HepG2 (cell line): Measurements from ENCODE around the gene CENPK. TPM values are rescaled to one million over a fixed set of nuclear protein-coding genes. Genes with fewer than 3 reads are reported as not detected.

Experiments used
- ATAC-seq: fragments of 200-7000 bp; cut with Tn5 transposase; 3 replicates; pipeline ENCODE4 v1.9.1; 2020; ENCODE audit warnings: mild to moderate bottlenecking, moderate library complexity
- BruUV-seq: library from RNA; stranded (reverse); fragments of 400-500 nt; replicated peaks from 2 replicates; lab custom pipeline; 2021; lab: Mats Ljungman, UMichigan
- CTCF ChIA-PET: fragments of 300-600 bp; formaldehyde crosslinking; extraction: SDS; loops from one replicate; lab custom pipeline; 2021; ENCODE audit warnings: low total read pairs, inconsistent platforms, low intra/inter-chr PET ratio; lab: Yijun Ruan, JAX
- POLR2A ChIA-PET: fragments of 350-600 bp; sonication (Branson Sonifier 250); formaldehyde crosslinking; loops from one replicate; lab custom pipeline; 2020; ENCODE audit warnings: antibody characterized with exemption, inconsistent platforms; lab: Yijun Ruan, JAX
- DNase-seq: peaks from one replicate; pipeline ENCODE4 v3.0.0-alpha.2; 2015; ENCODE audit warnings: low spot score
- FAIRE-seq: peaks from 3 replicates; lab custom pipeline; 2011; peaks lifted over from hg19 to GRCh38; lab: Jason Lieb, UNC
- H2AFZ ChIP-seq: one replicate; pipeline ENCODE4 v1.6.1; 2011; ENCODE audit warnings: low read length, inconsistent platforms
- H3K27ac ChIP-seq: fragments of 300-600 bp; 3 replicates; pipeline ENCODE4 v1.8.0; 2011; ENCODE audit warnings: mixed run types, mild to moderate bottlenecking, mixed read lengths, low read length, inconsistent platforms; ENCODE audit not compliant: insufficient read depth; ENCODE audit errors: extremely low read length
- H3K27me3 ChIP-seq, 2 experiments: fragments of 200-600 bp in 1 of 2; 2 replicates in 1 of 2; 3 replicates in 1 of 2; pipeline versions ENCODE4 v1.6.0 to v1.8.0; 2011; ENCODE audit warnings: low read length in 2 of 2, mild to moderate bottlenecking in 2 of 2, moderate library complexity in 2 of 2, inconsistent platforms in 1 of 2; ENCODE audit not compliant: insufficient read depth in 2 of 2, control insufficient read depth in 1 of 2
- H3K36me3 ChIP-seq, 2 experiments: fragments of 200-600 bp in 1 of 2; replicated peaks in 1 of 2; 2 replicates in 1 of 2; 3 replicates in 1 of 2; pipeline versions ENCODE4 v1.5.1 to v1.8.0; 2011; ENCODE audit warnings: low read length in 2 of 2, inconsistent platforms in 1 of 2; ENCODE audit not compliant: insufficient read depth in 2 of 2, control insufficient read depth in 1 of 2
- H3K4me1 ChIP-seq: 2 replicates; pipeline ENCODE4 v1.5.1; 2012; ENCODE audit warnings: low read length, inconsistent platforms; ENCODE audit not compliant: insufficient read depth
- H3K4me2 ChIP-seq: 2 replicates; pipeline ENCODE4 v1.6.0; 2011; ENCODE audit warnings: low read depth, low read length, inconsistent platforms
- H3K4me3 ChIP-seq, 3 experiments: fragments of 200-600 bp in 1 of 3; sonication (generic), shearing (Covaris generic) in 1 of 3; replicated peaks in 1 of 3; 2 replicates each; pipeline ENCODE4 v1.5.1; 2011 to 2016; ENCODE audit warnings: low read length in 3 of 3, inconsistent platforms in 2 of 3, low read depth in 2 of 3, mild to moderate bottlenecking in 2 of 3, control low read depth in 1 of 3, mixed read lengths in 1 of 3; ENCODE audit not compliant: insufficient read depth in 1 of 3
- H3K79me2 ChIP-seq: one replicate; pipeline ENCODE4 v1.6.1; 2011; ENCODE audit warnings: low read length, inconsistent platforms; ENCODE audit not compliant: insufficient read depth
- H3K9ac ChIP-seq: 2 replicates; pipeline ENCODE4 v1.6.0; 2011; ENCODE audit warnings: mild to moderate bottlenecking, low read depth, low read length, inconsistent platforms; ENCODE audit not compliant: insufficient read depth
- H3K9me3 ChIP-seq: 2 replicates; pipeline ENCODE4 v1.5.1; 2012; ENCODE audit warnings: mild to moderate bottlenecking, low read length
- H4K20me1 ChIP-seq: 2 replicates; pipeline ENCODE4 v1.6.0; 2011; ENCODE audit warnings: inconsistent platforms, mild to moderate bottlenecking, low read length, moderate library complexity; ENCODE audit not compliant: insufficient read depth
- ATF7-NPFF ChIP-seq: sonication (generic); formaldehyde crosslinking; IDR thresholded peaks from 2 replicates; pipeline ENCODE4 v1.8.1; 2023; ENCODE audit warnings: mild to moderate bottlenecking, low read depth, missing genetic modification reagents, moderate library complexity
- DBP ChIP-seq: sonication (generic); formaldehyde crosslinking; IDR thresholded peaks from 2 replicates; pipeline ENCODE4 v1.4.0; 2020; ENCODE audit warnings: missing genetic modification reagents; ENCODE audit errors: not compliant biosample characterization
- EHMT2 ChIP-seq: fragments of 200-600 bp; sonication (generic); IDR thresholded peaks from 2 replicates; pipeline ENCODE4 v1.7.0; 2017; ENCODE audit warnings: antibody characterized with exemption, low read depth, low read length, borderline replicate concordance
- GABPB1 ChIP-seq: IDR thresholded peaks from 2 replicates; pipeline ENCODE4 v1.6.1; 2016; ENCODE audit warnings: mild to moderate bottlenecking, missing genetic modification reagents, moderate library complexity, missing compliant biosample characterization
- HIVEP1 ChIP-seq: sonication (generic); formaldehyde crosslinking; IDR thresholded peaks from 2 replicates; pipeline ENCODE4 v1.4.0; 2020; ENCODE audit warnings: mild to moderate bottlenecking, missing genetic modification reagents
- KDM4B ChIP-seq: sonication (generic); formaldehyde crosslinking; IDR thresholded peaks from 2 replicates; pipeline ENCODE4 v1.4.0; 2020; ENCODE audit warnings: missing genetic modification reagents
- SSRP1 ChIP-seq: IDR thresholded peaks from 2 replicates; pipeline ENCODE4 v1.6.1; 2016; ENCODE audit warnings: control low read depth
- ZBTB10 ChIP-seq: sonication (generic); formaldehyde crosslinking; IDR thresholded peaks from 2 replicates; pipeline ENCODE4 v1.4.0; 2020; ENCODE audit warnings: missing genetic modification reagents, borderline replicate concordance
- ZNF333 ChIP-seq: sonication (generic); formaldehyde crosslinking; IDR thresholded peaks from 2 replicates; pipeline ENCODE4 v1.4.0; 2020; ENCODE audit warnings: mild to moderate bottlenecking, missing genetic modification reagents, borderline replicate concordance
- in situ Hi-C: cut with HindIII; loops from 2 replicates; pipeline ENCODE4 v1.10.0; 2017; ENCODE audit warnings: low pct_unique_long_range_greater_than_20kb; ENCODE audit not compliant: extremely low pct_ligation_motif_present
- intact Hi-C: fragments of 100-400 bp; cut with micrococcal nuclease; formaldehyde crosslinking; loops from one replicate; pipeline ENCODE4 v1.10.0; 2022; ENCODE audit not compliant: unreplicated experiment
- polyA plus RNA-seq, 8 experiments: library from polyadenylated mRNA; depleted of rRNA in 3 of 8; stranded (reverse) in 7 of 8; unstranded in 1 of 8; fragments of >200 nt; fragmentation: Illumina TruSeq in 4 of 8; extraction: Trizol in 4 of 8; gene quantifications; 2 replicates each; pipeline versions ENCODE4 v1.2.1 to v1.2.3, GENCODE V29; 2011 to 2016; ENCODE audit warnings: low read depth in 4 of 8, missing spikeins in 1 of 8, mixed read lengths in 1 of 8; ENCODE audit not compliant: insufficient read depth in 1 of 8
- total RNA-seq, 5 experiments: library from RNA; depleted of rRNA; stranded (reverse); fragments of >200 nt; fragmentation: Illumina TruSeq; extraction: Trizol; gene quantifications; 2 replicates each; pipeline ENCODE4 v1.2.3, GENCODE V29; 2016; ENCODE audit warnings: low read depth in 1 of 5

Gene CENPK
- total and polyA plus RNA-seq, 2 of the 13 experiments (the other 11 are each of a cell fraction or from before 2014, with no cell fraction given), result 14.3 to 54.4 TPM

- peaks cover 2 to 11% of the 10 kb centered on the region in 2 experiments; a peak in 4 of 5 replicates for H3K36me3 ChIP-seq
- in situ Hi-C loops, result no loop called here
- TF ChIP-seq GABPB1 (CRISPR knock-in tag) (no peak), ATF7-NPFF (no peak), ZBTB10 (CRISPR knock-in tag) (no peak), DBP (no peak), SSRP1 (no peak), KDM4B (CRISPR knock-in tag) (no peak), EHMT2 (no peak), ZNF333 (CRISPR knock-in tag) (no peak), HIVEP1 (no peak)
- TF ChIP-seq, all 625 proteins: peak for 0
- intact Hi-C loops, result no loop called here
- Histone ChIP-seq H2AFZ (no peak overlapping the region), H3K79me2 (peaks cover 2% of the 10 kb centered on the region), H3K27ac (no peak overlapping the region), H3K9me3 (no peaks in the 10 kb centered on the region), H4K20me1 (no peaks in the 10 kb centered on the region), H3K9ac (no peak overlapping the region), H3K4me2 (no peak overlapping the region), H3K4me1 (peaks cover 22% of the 10 kb centered on the region), H3K27me3 (no peaks in the 10 kb centered on the region), H3K4me3 (no peak overlapping the region)
- no peak for DNase-seq
- CTCF ChIA-PET, result no interaction called here
- no peak for FAIRE-seq
- POLR2A ChIA-PET, result interaction anchor here (1.5 kb wide), 1 partner anchor 8 kb away, joined by 4 read pairs; the partner anchor contains the start of genes CENPK and PPWD1
- BruUV-seq, result no TSS peak
- ATAC-seq, result no peak
Measured at GRCh38 chr5:65555287-65555686, 7.7 kb downstream of the CENPK start.
